NT2/D1 (cell line): ENCODE measurements around the gene KRTAP2-3.

ENCODE experiments used
- YY1 ChIP-seq: IDR thresholded peaks from 2 replicates; pipeline ENCODE4 v1.6.1; 2011; ENCODE audit not compliant: insufficient read length, insufficient read depth
- ZNF274 ChIP-seq: IDR thresholded peaks from 2 replicates; pipeline ENCODE4 v1.6.1; 2011; ENCODE audit warnings: mild to moderate bottlenecking, low read depth, low read length

GRCh38 chr17:41042953-41043352, 17.0 kb downstream of the KRTAP2-3 start:
- TF ChIP-seq YY1 (no peak), ZNF274 (no peak)
